Astrocyte (in vitro differentiated cells and primary cell): ENCODE results near the gene ISG15. TPM values are rescaled to one million over a fixed set of nuclear protein-coding genes. Genes with fewer than 3 reads are reported as not detected.
"Not testable (repeated sequence)": the region's sequence is repeated elsewhere in the genome, so short reads cannot be mapped to it uniquely, and the experiment has no call there.

Experiments used
- DNase-seq: peaks from one replicate; pipeline ENCODE4 v3.0.0-alpha.2; 2010; ENCODE audit warnings: low read depth
- FAIRE-seq: peaks from 2 replicates; lab custom pipeline; 2011; peaks lifted over from hg19 to GRCh38; lab: Jason Lieb, UNC
- H2AFZ ChIP-seq: 2 replicates; pipeline ENCODE4 v1.6.0; 2012; ENCODE audit warnings: low read depth, low read length, inconsistent platforms
- H3K27ac ChIP-seq: 2 replicates; pipeline ENCODE4 v1.5.1; 2011; ENCODE audit warnings: low read depth, low read length, inconsistent platforms
- H3K27me3 ChIP-seq: 2 replicates; pipeline ENCODE4 v1.6.0; 2011; ENCODE audit warnings: low read length, inconsistent platforms; ENCODE audit not compliant: insufficient read depth
- H3K36me3 ChIP-seq: 2 replicates; pipeline ENCODE4 v1.5.1; 2011; ENCODE audit warnings: low read length, inconsistent platforms; ENCODE audit not compliant: insufficient read depth
- H3K4me1 ChIP-seq: 2 replicates; pipeline ENCODE4 v1.5.1; 2011; ENCODE audit warnings: low read length, inconsistent platforms; ENCODE audit not compliant: insufficient read depth
- H3K4me2 ChIP-seq: 2 replicates; pipeline ENCODE4 v1.6.0; 2012; ENCODE audit warnings: low read length, inconsistent platforms
- H3K4me3 ChIP-seq: 2 replicates; pipeline ENCODE4 v1.5.1; 2011; ENCODE audit warnings: low read depth, mild to moderate bottlenecking, low read length, inconsistent platforms; ENCODE audit not compliant: insufficient read depth
- H3K79me2 ChIP-seq: 2 replicates; pipeline ENCODE4 v1.6.0; 2012; ENCODE audit warnings: mild to moderate bottlenecking, low read length, inconsistent platforms; ENCODE audit not compliant: insufficient read depth
- H3K9ac ChIP-seq: 2 replicates; pipeline ENCODE4 v1.6.0; 2012; ENCODE audit warnings: mild to moderate bottlenecking, low read length, inconsistent platforms
- H3K9me3 ChIP-seq: 2 replicates; pipeline ENCODE4 v1.5.1; 2012; ENCODE audit warnings: low read depth, mild to moderate bottlenecking, low read length, inconsistent platforms; ENCODE audit not compliant: insufficient read depth
- H4K20me1 ChIP-seq: 2 replicates; pipeline ENCODE4 v1.6.0; 2012; ENCODE audit warnings: low read length, inconsistent platforms; ENCODE audit not compliant: insufficient read depth
- H3K27ac Mint-ChIP-seq: one replicate; pipeline ENCODE4 v1.8.0; 2021; ENCODE audit warnings: mild to moderate bottlenecking, mixed read lengths; ENCODE audit not compliant: unreplicated experiment
- H3K27me3 Mint-ChIP-seq: one replicate; pipeline ENCODE4 v1.8.0; 2021; ENCODE audit warnings: low read depth, mixed read lengths; ENCODE audit not compliant: unreplicated experiment
- H3K36me3 Mint-ChIP-seq: one replicate; pipeline ENCODE4 v1.8.0; 2021; ENCODE audit warnings: low read depth, mixed read lengths; ENCODE audit not compliant: unreplicated experiment
- H3K4me1 Mint-ChIP-seq: one replicate; pipeline ENCODE4 v1.8.0; 2021; ENCODE audit warnings: low read depth, mixed read lengths; ENCODE audit not compliant: unreplicated experiment
- H3K4me3 Mint-ChIP-seq: one replicate; pipeline ENCODE4 v1.8.0; 2021; ENCODE audit warnings: mild to moderate bottlenecking, moderate library complexity, mixed read lengths; ENCODE audit not compliant: unreplicated experiment
- H3K9me3 Mint-ChIP-seq: one replicate; pipeline ENCODE4 v1.8.0; 2021; ENCODE audit warnings: mild to moderate bottlenecking, mixed read lengths; ENCODE audit not compliant: unreplicated experiment
- CTCF ChIP-seq: IDR thresholded peaks from 2 replicates; pipeline ENCODE4 v1.5.1; 2011; ENCODE audit warnings: low read depth, mild to moderate bottlenecking, inconsistent platforms, low read length, moderate library complexity; ENCODE audit not compliant: insufficient read depth
- EZH2 ChIP-seq: IDR thresholded peaks from 2 replicates; pipeline ENCODE4 v1.6.1; 2012; ENCODE audit warnings: mild to moderate bottlenecking, low read length, inconsistent platforms; ENCODE audit not compliant: insufficient read depth
- total RNA-seq: library from RNA; stranded (reverse); gene quantifications from 2 replicates; pipeline ENCODE4 v1.2.1, GENCODE V29; 2021

The ISG15 gene
- total RNA-seq, 1 donor from 2014 or later: 1,830 TPM

GRCh38 chr1:1054971-1055370, 41.7 kb downstream of the ISG15 start:
- H3K9me3 ChIP-seq: no peaks in the 10 kb centered on the region
- H3K4me3 ChIP-seq: no peak overlapping the region
- no peak overlapping the region for H3K27ac Mint-ChIP-seq
- FAIRE-seq (no peak), DNase-seq (no peak)
- H3K79me2 ChIP-seq: no peaks in the 10 kb centered on the region
- H3K36me3 ChIP-seq: peaks cover 7% of the 10 kb centered on the region
- TF ChIP-seq CTCF: no peak
- TF ChIP-seq EZH2: no peak
- no peaks in the 10 kb centered on the region for H3K9me3 Mint-ChIP-seq
- H3K36me3 Mint-ChIP-seq: peaks cover 10% of the 10 kb centered on the region
- no peak overlapping the region for H3K27ac ChIP-seq
- no peak overlapping the region for H3K4me3 Mint-ChIP-seq
- H3K27me3 ChIP-seq: no peaks in the 10 kb centered on the region
- H2AFZ ChIP-seq: no peak overlapping the region
- H3K4me1 Mint-ChIP-seq: peaks cover 3% of the 10 kb centered on the region
- peaks cover 1% of the 10 kb centered on the region for H3K27me3 Mint-ChIP-seq
- no peak overlapping the region for H3K4me2 ChIP-seq
- H3K9ac ChIP-seq: no peak overlapping the region
- H3K4me1 ChIP-seq: peaks cover 4% of the 10 kb centered on the region
- H4K20me1 ChIP-seq: peaks cover 53% of the 10 kb centered on the region

- Mint-ChIP-seq H3K9me3 (no peaks in the 10 kb centered on the region), H3K36me3 (peaks cover 12% of the 10 kb centered on the region), H3K4me3 (no peak overlapping the region), H3K27me3 (peaks cover 3% of the 10 kb centered on the region), H3K27ac (peak overlapping the region; percentile 86), H3K4me1 (peaks cover 3% of the 10 kb centered on the region)
- DNase-seq (no peak), FAIRE-seq (no peak)
- Histone ChIP-seq H4K20me1 (peaks cover 53% of the 10 kb centered on the region), H3K27me3 (no peaks in the 10 kb centered on the region), H2AFZ (no peak overlapping the region), H3K4me2 (no peak overlapping the region), H3K9ac (no peak overlapping the region), H3K79me2 (no peaks in the 10 kb centered on the region), H3K9me3 (no peaks in the 10 kb centered on the region), H3K4me1 (peaks cover 5% of the 10 kb centered on the region), H3K36me3 (peaks cover 7% of the 10 kb centered on the region), H3K27ac (no peak overlapping the region), H3K4me3 (no peak overlapping the region)
- TF ChIP-seq EZH2 (no peak), CTCF (no peak)
These were observed 42.8 kb downstream of the ISG15 start for GRCh38 chr1:1055841-1056736.

GRCh38 chr1:1057769-1058087, 44.4 kb downstream of the ISG15 start:
- H3K9ac ChIP-seq, H3K27me3 ChIP-seq, H3K36me3 Mint-ChIP-seq, DNase-seq, H3K4me1 Mint-ChIP-seq, H3K27ac ChIP-seq, FAIRE-seq, H3K36me3 ChIP-seq, H3K79me2 ChIP-seq, H3K9me3 Mint-ChIP-seq, H3K4me2 ChIP-seq, H3K4me3 ChIP-seq, H3K4me1 ChIP-seq, H3K9me3 ChIP-seq, H3K27me3 Mint-ChIP-seq, H2AFZ ChIP-seq: not testable (repeated sequence)
- peak overlapping the region; percentile 18 for H3K27ac Mint-ChIP-seq
- H3K4me3 Mint-ChIP-seq: peak overlapping the region; percentile 64
- H4K20me1 ChIP-seq: peaks cover 39% of the 10 kb centered on the region
